IPS-NIHi11 (cell line): ENCODE measurements around the gene COL9A3.
A peak's percentile ranks its signal among the peaks of the same experiment; 100 is the strongest.

Source experiments
- DNase-seq: peaks from one replicate; pipeline ENCODE4 v3.0.0; 2012; ENCODE audit warnings: mixed read lengths, low spot score

COL9A3 gene

DNA sequence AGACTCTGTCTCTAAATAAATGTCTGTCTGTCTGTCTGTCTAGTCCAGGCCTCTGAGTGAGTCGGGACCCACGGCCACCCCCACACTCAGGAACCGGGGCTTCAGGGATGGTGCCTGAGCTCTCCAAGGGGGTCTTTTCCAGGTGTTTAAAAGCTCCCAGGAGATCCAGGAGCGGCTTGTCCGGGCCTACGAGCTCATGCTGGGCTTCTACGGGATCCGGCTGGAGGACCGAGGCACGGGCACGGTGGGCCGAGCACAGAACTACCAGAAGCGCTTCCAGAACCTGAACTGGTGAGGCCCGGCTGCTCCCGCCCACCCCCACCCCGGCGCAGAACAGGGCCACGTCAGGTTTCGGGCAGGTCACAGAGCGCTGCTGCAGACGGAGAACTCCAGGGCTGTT, 5.5 kb upstream of the COL9A3 start:
- DNase-seq, result no peak

- no peak for DNase-seq
Observed at GRCh38 chr20:62811720-62812119, 5.1 kb upstream of the COL9A3 start.

GRCh38 chr20:62812181-62812906, 4.5 kb upstream of the COL9A3 start:
- DNase-seq, result no peak

DNA sequence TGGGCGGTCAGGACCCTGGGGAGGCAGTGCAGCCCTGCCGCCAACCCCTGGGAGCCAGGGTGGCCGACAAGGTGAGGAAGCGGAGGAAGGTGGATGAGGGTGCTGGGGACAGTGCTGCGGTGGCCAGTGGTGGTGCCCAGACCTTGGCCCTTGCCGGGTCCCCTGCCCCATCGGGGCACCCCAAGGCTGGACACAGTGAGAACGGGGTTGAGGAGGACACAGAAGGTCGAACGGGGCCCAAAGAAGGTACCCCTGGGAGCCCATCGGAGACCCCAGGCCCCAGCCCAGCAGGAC, 4.0 kb upstream of the COL9A3 start:
- DNase-seq, result no peak

DNA sequence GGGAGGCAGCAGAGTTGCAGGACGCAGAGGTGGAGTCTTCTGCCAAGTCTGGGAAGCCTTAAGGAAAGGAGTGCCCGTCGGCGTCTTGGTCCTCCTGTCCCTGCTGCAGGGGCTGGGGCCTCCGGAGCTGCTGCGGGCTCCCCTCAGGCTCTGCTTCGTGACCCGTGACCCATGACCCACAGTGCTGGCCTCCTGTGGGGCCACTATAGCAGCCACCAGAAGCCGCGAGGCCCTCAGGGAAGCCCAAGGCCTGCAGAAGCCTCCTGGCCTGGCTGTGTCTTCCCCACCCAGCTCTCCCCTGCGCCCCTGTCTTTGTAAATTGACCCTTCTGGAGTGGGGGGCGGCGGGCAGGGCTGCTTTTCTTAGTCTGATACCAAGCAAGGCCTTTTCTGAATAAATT, 3.3 kb upstream of the COL9A3 start:
- no peak for DNase-seq

GRCh38 chr20:62814060-62814708, 2.7 kb upstream of the COL9A3 start:
- DNase-seq, result no peak

GRCh38 chr20:62814709-62815065, 2.2 kb upstream of the COL9A3 start:
- DNase-seq, result no peak

GRCh38 chr20:62815066-62815991, 1.5 kb upstream of the COL9A3 start:
- DNase-seq, result peak; percentile 82

DNA sequence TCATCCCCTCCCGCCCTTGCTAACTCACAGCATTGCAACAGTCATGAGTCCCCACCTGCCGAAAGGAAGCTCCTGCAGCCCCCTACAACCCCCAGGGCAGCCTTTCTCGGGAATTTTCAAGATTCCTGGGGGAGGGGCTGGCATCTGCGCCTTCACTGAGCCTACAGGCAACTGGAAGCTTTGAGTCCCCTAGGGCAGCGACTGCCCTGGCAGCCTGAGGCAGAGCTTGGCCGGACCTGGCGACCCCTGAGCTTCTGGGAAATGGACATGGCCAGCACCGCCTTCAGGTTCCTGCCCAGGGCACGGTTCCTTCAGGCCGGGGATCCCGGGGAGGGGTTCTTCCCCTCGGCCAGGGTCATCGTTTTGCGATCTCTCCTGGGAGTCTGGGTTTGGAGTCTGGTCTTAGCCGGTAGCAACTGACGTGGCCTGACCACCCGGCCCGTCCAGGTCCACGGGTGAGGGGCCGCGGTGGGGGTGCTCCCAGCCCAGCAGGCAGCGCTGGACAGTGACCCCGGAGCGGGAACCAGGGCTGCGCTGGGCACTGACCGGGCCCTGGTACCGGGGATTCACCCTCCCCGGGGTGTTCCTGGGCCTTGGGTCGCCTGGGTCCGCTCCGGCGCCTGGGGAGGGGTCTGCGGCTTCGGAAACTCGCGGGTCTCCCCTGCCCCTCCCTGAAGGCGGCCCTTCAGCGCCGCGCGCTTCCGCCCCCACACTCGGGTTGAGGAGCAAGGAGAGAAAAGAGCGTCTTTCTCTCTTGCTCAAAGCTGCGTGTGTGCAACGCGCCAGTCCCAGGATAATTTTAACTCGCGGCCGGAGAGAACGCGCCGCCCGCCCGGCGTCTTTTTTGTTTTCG, 593 bp upstream of the COL9A3 start:
- DNase-seq, result peak; percentile 82

DNA sequence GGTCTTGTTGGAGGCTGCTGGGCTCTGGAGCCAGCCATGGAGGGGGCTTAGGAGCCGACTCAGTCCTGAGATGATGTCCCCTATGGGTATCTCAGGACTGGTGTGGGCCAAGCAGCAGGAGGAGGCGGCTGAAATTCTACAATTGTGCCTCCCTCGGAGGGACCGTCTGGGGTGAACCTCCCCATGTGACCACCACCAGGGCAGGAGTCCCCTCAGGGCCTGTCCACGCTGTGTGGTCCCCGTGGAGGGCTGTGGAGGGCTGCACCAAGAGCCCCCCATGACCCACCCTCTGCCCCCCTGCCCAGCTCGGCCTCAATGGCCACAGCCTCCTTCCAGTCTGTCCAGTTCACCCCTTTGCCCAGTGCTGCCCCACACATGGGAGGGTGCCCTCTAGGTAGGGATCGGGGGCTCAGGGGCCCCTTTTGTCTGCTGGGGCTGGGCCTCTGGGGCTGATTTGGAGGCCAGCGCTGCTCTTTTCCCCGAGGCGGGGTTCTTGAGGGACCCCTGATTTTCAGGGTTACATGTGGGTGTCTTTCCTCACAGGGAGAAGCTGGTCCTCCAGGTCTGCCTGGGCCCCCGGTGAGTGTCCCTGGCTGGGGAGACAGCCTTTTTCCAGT, 1.2 kb downstream of the COL9A3 start:
- DNase-seq, result no peak

GRCh38 chr20:62818592-62819493, 2.0 kb downstream of the COL9A3 start:
- peak; percentile 51 for DNase-seq

- DNase-seq, result peak; percentile 38
Observed at GRCh38 chr20:62819494-62820174, 2.8 kb downstream of the COL9A3 start.

GRCh38 chr20:62820208-62820961, 3.5 kb downstream of the COL9A3 start:
- DNase-seq, result no peak

- DNase-seq, result no peak
Observed at GRCh38 chr20:62820962-62821725, 4.3 kb downstream of the COL9A3 start.

DNA sequence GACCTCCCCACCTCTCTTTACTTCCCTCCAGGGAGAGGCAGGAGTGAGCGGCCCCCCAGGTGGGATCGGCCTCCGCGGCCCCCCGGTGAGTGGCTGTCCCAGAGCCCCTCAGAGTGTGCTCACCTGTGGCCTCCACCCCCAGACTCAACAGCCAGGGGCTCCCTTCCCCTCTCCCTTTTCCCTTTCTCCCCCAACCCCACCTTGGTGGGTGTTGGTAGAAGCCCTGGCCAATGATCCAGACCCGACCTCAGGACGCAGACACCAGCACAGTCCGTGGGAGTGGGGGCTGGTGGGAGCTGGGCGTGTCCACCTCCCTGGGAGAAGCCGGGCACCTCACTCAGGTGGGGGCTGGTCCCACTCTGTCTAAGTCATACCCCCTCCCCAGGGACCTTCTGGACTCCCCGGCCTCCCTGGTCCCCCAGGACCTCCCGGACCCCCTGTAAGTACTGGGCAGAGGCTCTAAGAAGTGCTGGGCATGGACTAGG, 4.9 kb downstream of the COL9A3 start:
- DNase-seq, result no peak

DNA sequence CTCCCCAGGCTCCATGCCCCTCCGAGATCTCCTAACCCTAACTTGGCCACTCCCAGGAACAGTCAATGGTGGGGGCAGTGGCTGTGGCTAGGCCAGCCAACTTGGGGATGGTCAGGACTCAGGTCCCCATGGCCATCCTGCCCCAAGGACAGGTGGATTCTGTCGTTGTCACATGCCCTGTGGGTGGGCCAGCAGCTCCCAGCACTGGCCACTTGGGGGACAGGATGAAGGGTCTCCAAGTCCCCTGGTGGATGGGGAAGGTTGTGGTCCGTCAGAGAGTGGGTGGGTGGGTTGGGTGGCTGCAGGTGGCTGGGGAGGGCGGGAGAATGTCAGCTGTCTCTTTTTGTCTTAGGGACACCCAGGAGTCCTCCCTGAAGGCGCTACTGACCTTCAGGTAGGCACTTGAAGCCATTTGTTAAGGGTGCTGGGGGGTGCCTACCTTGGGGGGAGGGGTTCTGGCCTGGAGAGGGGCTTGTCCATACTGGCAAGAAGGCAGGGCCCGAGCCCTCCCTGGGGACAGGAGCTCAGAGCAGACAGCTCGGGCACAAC, 5.5 kb downstream of the COL9A3 start:
- no peak for DNase-seq

DNA sequence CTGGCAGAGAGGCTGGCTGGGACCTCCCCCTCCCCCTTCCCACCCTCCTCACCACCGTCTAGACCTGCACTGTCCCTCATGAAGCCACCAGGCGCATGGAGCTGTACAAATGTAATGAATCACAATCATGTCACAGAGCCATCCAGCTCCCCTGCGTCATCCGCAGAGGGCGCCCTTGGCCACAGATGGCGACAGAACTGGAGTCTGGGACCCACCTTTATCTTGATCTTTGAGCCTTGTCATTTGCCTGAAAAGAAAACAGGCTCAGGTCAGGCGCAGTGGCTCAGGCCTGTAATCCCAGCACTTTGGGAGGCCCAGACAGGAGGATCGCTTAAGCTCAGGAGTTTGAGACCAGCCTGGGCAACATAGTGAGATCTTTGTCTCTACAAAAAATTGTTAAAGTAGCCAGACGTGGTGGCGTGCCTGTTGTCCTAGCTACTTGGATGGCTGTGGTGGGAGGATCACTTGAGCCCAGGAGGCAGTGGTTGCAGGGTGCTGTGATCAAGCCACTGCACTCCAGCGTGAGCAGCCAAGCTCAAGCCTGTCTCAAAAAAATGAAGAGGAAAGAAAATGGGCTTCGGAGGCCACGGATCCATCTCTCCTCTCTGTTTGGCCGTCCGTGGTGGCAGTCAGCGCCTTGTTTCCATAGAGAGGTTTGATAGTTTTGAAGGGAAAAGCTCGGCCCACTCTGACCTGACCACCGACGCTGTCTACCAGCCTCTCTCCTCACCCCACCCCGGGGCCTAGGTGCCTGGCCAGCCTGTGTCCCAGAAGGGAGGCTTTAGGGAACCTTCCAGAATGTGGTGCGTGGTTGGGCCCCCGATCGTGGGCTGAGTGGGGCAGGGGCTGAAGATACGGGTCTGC, 6.2 kb downstream of the COL9A3 start:
- DNase-seq, result peak; percentile 49
